GM20000 (cell line): ENCODE results near the gene KRT72.

Experiments
- DNase-seq: peaks from one replicate; pipeline ENCODE4 v3.0.0; 2012; ENCODE audit warnings: low spot score
- TF ChIP-seq, protein P1 (sequence below): IDR thresholded peaks from 2 replicates; pipeline ENCODE4 v1.5.1; 2012; ENCODE audit warnings: mild to moderate bottlenecking, control low read depth; ENCODE audit errors: extremely low read depth, missing control alignments

The KRT72 gene

DNA sequence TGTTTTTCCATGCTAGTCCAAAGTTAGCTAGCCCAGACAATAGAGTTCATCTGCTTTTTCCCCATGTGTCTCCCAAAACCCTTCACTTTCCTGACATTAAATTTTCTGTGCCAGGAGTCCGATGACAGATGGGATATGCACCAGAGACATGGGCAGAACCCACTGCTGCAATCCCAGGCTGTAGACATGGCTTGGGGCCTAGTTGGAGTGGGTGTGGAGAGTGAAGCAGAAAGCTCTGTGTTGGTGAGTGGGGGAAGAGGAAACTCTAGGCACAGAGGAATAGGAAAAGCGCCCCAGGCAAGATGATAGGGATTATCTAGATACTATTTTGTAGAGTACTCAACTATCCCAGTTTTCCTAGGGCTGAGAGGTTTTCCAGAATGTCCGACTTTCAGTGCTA is 22.8 kb downstream of the KRT72 start:
- TF ChIP-seq, protein P1, sequence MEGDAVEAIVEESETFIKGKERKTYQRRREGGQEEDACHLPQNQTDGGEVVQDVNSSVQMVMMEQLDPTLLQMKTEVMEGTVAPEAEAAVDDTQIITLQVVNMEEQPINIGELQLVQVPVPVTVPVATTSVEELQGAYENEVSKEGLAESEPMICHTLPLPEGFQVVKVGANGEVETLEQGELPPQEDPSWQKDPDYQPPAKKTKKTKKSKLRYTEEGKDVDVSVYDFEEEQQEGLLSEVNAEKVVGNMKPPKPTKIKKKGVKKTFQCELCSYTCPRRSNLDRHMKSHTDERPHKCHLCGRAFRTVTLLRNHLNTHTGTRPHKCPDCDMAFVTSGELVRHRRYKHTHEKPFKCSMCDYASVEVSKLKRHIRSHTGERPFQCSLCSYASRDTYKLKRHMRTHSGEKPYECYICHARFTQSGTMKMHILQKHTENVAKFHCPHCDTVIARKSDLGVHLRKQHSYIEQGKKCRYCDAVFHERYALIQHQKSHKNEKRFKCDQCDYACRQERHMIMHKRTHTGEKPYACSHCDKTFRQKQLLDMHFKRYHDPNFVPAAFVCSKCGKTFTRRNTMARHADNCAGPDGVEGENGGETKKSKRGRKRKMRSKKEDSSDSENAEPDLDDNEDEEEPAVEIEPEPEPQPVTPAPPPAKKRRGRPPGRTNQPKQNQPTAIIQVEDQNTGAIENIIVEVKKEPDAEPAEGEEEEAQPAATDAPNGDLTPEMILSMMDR: no peak
- DNase-seq: no peak

DNA sequence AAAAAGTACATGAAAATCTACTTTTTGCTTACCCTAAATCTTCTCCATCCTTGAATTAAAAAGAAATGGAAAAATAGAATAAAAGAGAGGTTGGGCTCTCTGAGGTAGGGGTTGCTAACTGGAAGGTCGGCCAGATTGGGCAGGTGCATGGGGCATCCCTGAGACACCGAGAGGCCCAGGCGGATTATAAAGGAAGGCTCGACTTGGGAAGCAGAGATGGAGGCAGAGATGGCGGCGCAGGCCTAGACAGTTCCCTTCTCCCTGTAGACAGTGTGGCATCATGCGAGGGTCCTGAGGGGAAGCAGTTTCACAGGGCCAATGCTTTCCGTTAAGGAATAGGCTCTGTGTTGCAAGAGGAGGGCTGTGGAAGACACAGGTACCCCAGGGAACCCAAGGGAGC is 23.9 kb downstream of the KRT72 start:
- DNase-seq: no peak

DNA sequence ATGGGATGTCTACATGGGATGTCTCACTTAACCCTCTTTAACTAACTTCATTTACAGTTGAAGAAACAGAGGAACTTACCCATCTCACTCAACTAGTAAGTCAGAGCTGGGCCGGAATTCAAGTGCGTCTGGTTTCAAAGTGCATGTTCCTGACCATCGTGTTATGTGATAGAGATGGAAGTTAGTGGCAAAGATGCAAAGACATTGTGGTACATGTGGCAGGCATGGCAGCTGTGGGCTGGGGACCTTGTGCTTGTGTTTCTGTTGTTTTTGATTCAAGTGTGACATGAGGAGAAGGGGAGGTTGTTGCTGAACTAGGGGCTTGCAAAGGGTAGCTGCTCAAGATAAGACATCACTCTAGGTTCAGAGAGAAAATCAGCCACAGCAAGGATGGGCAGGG is 25.3 kb downstream of the KRT72 start:
- DNase-seq: no peak
- TF ChIP-seq, protein P1: no peak

More for the DNA sequence above, 23.9 kb downstream of the KRT72 start:
- TF ChIP-seq, protein P1: no peak

DNA sequence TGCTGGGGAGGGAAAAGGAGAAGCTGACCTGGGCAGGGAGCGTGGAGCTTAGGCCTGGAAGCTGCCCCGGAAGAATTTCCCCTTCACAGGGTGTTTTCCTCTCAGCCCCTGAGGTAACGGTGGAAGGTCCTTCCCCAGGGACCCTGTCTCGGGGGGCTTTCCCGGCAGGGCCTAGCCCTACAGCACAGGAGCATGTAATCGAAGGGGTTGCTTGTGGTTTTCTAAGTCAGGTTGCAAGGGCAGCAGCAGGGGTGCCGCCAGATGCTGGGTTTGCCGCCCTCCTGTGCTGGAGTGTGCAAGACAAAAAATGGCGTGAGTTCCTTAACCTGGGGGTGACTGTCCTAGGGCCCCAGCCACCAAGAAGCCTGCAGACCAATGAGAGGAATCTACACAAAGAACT is 26.0 kb downstream of the KRT72 start:
- TF ChIP-seq, protein P1: no peak
- no peak for DNase-seq

DNA sequence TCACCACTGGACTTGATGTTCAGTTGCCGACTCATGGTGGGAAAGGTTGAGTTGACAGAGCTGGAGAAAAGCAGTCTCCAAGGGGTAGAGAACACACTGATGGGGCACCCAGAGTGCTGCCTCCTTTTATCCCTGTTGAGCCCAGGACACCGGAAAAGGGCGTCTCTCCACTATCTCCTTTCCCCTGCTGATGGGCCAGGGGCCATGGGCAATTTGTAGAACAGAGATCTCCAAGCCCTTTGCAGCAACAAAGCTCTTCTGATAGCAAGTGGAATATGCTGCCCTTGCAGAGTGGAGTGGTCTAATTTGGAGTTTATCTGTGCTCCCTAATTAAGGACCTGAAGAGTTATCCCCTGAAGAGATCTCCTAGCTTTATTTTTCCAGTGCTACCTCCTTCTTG is 27.5 kb downstream of the KRT72 start, which contains the start of gene KRT74:
Gene KRT74 (minus strand): TSS at position 101 of the 400 bp plus-strand sequence. CDS start 66 bp downstream, at position 35.
- DNase-seq: no peak
- TF ChIP-seq, protein P1: no peak

DNA sequence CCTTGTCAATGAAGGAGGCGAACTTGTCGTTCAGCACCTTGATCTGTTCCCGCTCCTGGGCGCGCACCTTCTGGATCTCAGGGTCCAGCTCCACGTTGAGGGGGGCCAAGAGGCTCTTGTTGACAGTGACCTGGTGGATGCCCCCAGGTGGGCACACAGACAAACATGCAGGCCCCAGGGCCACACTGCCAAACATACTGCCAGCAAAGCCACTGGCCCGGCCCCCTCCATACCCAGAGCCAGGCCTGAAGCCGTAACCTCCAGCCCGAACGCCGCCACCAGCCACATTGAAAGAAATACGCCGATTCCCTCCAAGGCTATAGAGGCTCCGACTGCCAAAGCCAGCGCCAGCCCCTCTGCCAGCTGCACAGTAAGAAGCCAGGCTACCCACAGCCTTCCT is 28.0 kb downstream of the KRT72 start:
- TF ChIP-seq, protein P1: no peak
- DNase-seq: no peak

DNA sequence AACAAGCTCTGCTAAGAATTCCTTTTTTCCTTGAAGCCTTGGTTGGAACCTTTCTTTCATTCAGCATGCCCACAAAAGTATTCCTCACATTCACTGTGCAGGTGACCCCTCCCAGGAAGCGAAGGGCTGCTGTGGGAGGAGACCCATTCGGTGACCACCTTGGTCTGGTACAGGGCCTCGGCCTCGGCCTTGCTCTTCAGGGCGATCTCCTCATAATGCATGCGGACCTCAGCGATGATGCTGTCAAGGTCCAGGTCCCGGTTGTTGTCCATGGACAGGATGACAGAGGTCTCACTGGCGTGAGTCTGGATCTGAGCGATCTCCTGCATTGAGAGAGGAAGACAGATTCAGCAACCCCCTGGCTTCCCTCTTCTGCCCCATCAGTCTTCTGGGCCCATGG is 30.8 kb downstream of the KRT72 start:
- DNase-seq: no peak
- TF ChIP-seq, protein P1: no peak

DNA sequence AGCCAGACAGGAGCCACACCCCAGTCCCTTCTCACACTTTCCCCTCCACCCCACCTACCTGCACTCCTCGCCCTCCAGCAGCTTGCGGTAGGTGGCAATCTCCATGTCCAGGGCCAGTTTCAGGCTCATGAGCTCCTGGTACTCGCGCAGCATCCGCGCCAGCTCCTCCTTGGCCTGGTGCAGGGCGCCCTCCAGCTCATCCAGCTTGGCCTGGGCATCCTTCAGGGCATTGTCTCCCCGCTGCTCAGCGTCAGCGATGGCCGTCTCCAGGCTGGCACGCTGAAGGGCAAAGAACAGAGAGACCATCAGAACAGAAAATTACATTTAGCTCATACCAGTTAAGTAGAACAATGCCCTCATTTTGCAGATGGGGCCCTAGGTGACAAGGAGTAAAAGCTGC is 33.2 kb downstream of the KRT72 start:
- TF ChIP-seq, protein P1: no peak
- no peak for DNase-seq
